HG03432 (cell line): ENCODE results near the gene NHLRC2.
"Not testable (repeated sequence)": the region's sequence is repeated elsewhere in the genome, so short reads cannot be mapped to it uniquely, and the experiment has no call there.

Experiments
- ATAC-seq: cut with Tn5 transposase; IDR thresholded peaks from one replicate; pipeline ENCODE4 v1.9.1; 2021; ENCODE audit warnings: mild to moderate bottlenecking, moderate library complexity; ENCODE audit not compliant: unreplicated experiment

NHLRC2 gene

GRCh38 chr10:113933894-113934532 lies 79.6 kb downstream of the NHLRC2 start:
- no peak for ATAC-seq

- no peak for ATAC-seq
Measured at GRCh38 chr10:113937258-113937657, 82.8 kb downstream of the NHLRC2 start.

- ATAC-seq = no peak
Measured at GRCh38 chr10:113937756-113938155, 83.3 kb downstream of the NHLRC2 start.

- ATAC-seq = no peak
Measured at GRCh38 chr10:113939212-113939860, 84.9 kb downstream of the NHLRC2 start.

GRCh38 chr10:113941140-113941539 lies 86.7 kb downstream of the NHLRC2 start:
- ATAC-seq = no peak

- ATAC-seq = not testable (repeated sequence)
Measured at GRCh38 chr10:113943196-113943595, 88.7 kb downstream of the NHLRC2 start.

- no peak for ATAC-seq
Measured at GRCh38 chr10:113945075-113945686, 90.7 kb downstream of the NHLRC2 start.

GRCh38 chr10:113945687-113946085 lies 91.2 kb downstream of the NHLRC2 start:
- ATAC-seq = no peak

GRCh38 chr10:113947184-113948041 lies 93.0 kb downstream of the NHLRC2 start:
- peak; percentile 55 for ATAC-seq

GRCh38 chr10:113948048-113948447 lies 93.6 kb downstream of the NHLRC2 start:
- no peak for ATAC-seq

- no peak for ATAC-seq
Measured at GRCh38 chr10:113950268-113950667, 95.8 kb downstream of the NHLRC2 start.

GRCh38 chr10:113953505-113954272 lies 99.2 kb downstream of the NHLRC2 start:
- ATAC-seq = no peak

- no peak for ATAC-seq
Measured at GRCh38 chr10:113954409-113954808, 99.9 kb downstream of the NHLRC2 start.

GRCh38 chr10:113957013-113957412 lies 102.6 kb downstream of the NHLRC2 start:
- ATAC-seq = no peak

GRCh38 chr10:113958631-113959382 lies 104.3 kb downstream of the NHLRC2 start:
- ATAC-seq = no peak

GRCh38 chr10:113959383-113959760 lies 104.9 kb downstream of the NHLRC2 start:
- ATAC-seq = peak; percentile 58

- ATAC-seq = peak; percentile 52
Measured at GRCh38 chr10:113960617-113961181, 106.2 kb downstream of the NHLRC2 start.

GRCh38 chr10:113961182-113962031 lies 106.9 kb downstream of the NHLRC2 start:
- ATAC-seq = peak; percentile 65

- ATAC-seq = no peak
Measured at GRCh38 chr10:113965077-113965476, 110.6 kb downstream of the NHLRC2 start.
